Neutrophil (primary cell): Measurements from ENCODE around the gene AMDHD1.

Source experiments
- H3K27ac ChIP-seq: fragments of 200-600 bp; sonication (generic); 2 replicates; pipeline ENCODE4 v1.5.1; 2016; ENCODE audit warnings: mild to moderate bottlenecking, moderate library complexity
- H3K27me3 ChIP-seq: fragments of 200-600 bp; sonication (generic); 2 replicates; pipeline ENCODE4 v1.6.0; 2016; ENCODE audit warnings: mild to moderate bottlenecking
- H3K36me3 ChIP-seq: fragments of 200-600 bp; sonication (generic); 2 replicates; pipeline ENCODE4 v1.5.1; 2017
- H3K4me1 ChIP-seq, 2 experiments: fragments of 200-600 bp in 1 of 2; sonication (generic) in 1 of 2; 1 replicate in 1 of 2; 2 replicates in 1 of 2; pipeline versions ENCODE4 v1.5.1 to v1.6.1; 2013 to 2016; ENCODE audit warnings: low read depth in 1 of 2, low read length in 1 of 2, mild to moderate bottlenecking in 1 of 2, moderate library complexity in 1 of 2; ENCODE audit not compliant: control insufficient read depth in 1 of 2, insufficient read depth in 1 of 2
- H3K4me3 ChIP-seq, 2 experiments: fragments of 200-600 bp in 1 of 2; sonication (generic) in 1 of 2; 1 replicate in 1 of 2; 2 replicates in 1 of 2; pipeline ENCODE4 v1.5.1; 2013 to 2016; ENCODE audit warnings: low read depth in 1 of 2, low read length in 1 of 2, mild to moderate bottlenecking in 1 of 2, moderate library complexity in 1 of 2
- H3K9me3 ChIP-seq: fragments of 200-600 bp; sonication (generic); 2 replicates; pipeline ENCODE4 v1.5.1; 2016
- CTCF ChIP-seq: fragments of 200-600 bp; sonication (generic); IDR thresholded peaks from 2 replicates; pipeline ENCODE4 v1.5.1; 2016; ENCODE audit warnings: antibody characterized with exemption

The AMDHD1 gene

GRCh38 chr12:95980437-95980836, 37.3 kb downstream of the AMDHD1 start:
- no peak overlapping the region for H3K4me3 ChIP-seq
- no peak for TF ChIP-seq CTCF
- H3K27ac ChIP-seq: no peak overlapping the region
- H3K36me3 ChIP-seq: peaks cover 100% of the 10 kb centered on the region
- H3K4me1 ChIP-seq: no peaks in the 10 kb centered on the region
- H3K27me3 ChIP-seq: no peaks in the 10 kb centered on the region
- H3K9me3 ChIP-seq: no peaks in the 10 kb centered on the region

DNA sequence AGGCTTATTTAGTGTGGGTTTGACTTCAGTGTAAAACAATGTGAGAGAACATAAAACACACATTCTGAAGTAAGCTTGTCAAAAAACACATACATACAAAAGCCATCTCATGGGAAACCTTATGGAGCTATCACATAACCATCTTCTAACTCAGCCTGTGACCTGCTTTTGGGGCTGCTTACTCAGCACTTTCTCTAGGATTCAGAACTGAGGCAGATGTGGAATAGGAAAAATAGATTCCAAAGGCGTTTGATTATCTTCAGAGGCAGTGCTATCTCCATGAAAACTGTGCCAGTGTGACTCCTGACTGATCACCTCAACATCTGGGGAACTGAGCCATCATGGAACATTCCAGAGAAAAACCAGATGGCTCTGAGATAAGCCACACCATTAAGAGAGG, 39.5 kb downstream of the AMDHD1 start:
- no peak overlapping the region for H3K27ac ChIP-seq
- no peaks in the 10 kb centered on the region for H3K9me3 ChIP-seq
- no peak for TF ChIP-seq CTCF
- H3K27me3 ChIP-seq: no peaks in the 10 kb centered on the region
- H3K4me3 ChIP-seq: no peak overlapping the region
- no peaks in the 10 kb centered on the region for H3K4me1 ChIP-seq
- peaks cover 99% of the 10 kb centered on the region for H3K36me3 ChIP-seq

DNA sequence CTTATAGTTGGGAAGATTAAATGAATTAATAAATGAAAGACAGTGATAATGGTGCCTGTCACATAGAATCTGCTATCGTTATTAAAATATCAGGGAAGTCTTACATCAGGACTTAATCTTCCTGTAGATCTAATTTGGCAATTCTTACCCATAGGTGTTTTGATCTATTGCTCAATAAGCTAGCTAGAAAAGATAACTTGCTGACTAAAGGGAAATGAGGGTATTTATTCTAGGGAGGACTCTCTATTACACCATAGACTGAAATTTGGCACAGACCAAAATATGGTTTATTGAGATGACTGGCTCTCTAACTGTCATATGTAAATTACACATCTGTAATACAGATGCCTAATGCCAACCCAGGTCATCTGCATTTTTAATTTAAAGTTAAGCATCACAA, 41.6 kb downstream of the AMDHD1 start:
- Histone ChIP-seq H3K27ac (no peak overlapping the region), H3K4me1 (no peaks in the 10 kb centered on the region), H3K27me3 (no peaks in the 10 kb centered on the region), H3K36me3 (peaks cover 99% of the 10 kb centered on the region), H3K9me3 (no peaks in the 10 kb centered on the region), H3K4me3 (no peak overlapping the region)
- TF ChIP-seq CTCF: no peak

DNA sequence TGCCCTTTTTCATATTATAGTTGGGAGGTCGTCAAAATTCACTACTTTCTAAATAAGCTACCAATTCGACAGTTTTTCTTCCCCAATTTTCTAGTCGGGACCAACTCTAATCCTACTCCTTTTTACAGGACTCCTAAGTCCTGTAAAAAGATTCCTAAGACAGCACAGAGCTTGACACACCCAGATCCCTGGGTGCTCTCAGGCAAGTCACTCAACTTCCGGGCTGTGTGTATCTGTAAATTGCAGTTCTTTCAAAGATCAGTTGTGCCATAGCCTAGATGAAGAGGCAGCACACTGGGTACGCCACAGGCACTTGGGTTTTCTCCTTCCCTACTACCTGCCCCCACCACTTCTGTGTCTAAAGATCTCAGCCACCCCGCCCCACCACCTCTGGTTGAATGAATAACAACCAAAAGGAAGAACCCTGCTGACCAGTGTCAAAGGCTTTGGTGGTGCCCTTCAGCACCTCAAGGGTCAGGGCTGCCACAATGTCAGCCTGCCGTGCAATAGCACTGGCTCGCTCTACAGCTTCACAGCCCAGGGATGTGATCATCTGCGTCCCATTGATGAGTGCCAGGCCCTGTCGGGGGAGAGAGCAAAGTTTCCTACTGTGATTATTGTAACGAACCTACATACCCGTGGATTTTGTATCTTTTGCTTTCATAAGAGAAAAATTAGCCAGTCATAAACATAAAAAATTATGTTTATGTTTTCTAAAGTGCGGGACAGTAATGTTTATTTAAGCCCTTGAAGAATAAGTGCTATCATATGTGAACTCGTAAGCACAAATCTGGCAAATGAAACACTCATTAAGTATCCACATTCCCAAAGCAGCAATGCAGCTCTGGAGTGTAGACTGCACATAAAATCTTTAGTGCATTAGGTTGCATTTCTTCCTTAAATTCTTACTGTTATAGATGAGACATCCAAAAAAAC, 43.8 kb downstream of the AMDHD1 start:
- Histone ChIP-seq H3K27me3 (no peaks in the 10 kb centered on the region), H3K9me3 (no peaks in the 10 kb centered on the region), H3K4me1 (no peaks in the 10 kb centered on the region), H3K27ac (no peak overlapping the region), H3K4me3 (no peak overlapping the region), H3K36me3 (peaks cover 97% of the 10 kb centered on the region)
- TF ChIP-seq CTCF: no peak

DNA sequence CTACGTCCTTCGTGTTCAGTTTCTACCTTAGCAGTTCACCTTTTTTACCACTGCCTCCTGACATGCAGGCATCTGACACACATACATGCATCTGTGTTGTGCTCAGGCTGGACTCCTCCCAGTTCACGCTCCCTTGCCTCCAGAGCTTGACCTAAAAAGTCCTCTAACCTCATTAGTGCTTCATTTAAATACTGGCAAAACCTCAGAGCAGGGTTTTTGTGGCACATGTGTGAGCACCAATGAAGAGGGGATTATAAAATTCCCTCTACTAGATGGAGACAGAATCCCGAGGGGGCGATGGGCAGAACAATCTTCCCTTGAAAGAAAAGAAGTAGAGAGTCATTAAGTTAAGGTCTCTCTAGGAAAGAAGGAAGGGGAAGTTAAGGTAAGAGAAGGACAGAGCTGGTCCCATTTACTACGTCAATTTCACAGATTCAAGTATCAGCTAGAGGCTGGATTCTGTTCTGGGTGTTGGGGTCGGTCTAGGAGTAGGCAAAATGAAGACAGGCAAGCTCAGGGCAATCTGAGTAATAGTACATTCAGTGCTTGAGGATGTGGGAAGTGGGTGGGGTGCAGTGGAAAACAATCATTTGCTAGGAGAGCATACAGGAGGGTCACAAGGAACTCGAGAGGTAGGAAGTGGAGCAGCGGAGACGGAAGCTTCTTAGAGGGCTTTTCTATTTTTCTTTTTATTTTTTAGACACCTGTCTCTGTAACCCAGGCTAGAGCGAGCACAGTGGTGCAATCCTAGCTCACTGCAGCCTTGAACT, 45.6 kb downstream of the AMDHD1 start:
- no peak overlapping the region for H3K4me3 ChIP-seq
- no peaks in the 10 kb centered on the region for H3K9me3 ChIP-seq
- H3K36me3 ChIP-seq: peaks cover 97% of the 10 kb centered on the region
- H3K4me1 ChIP-seq: no peaks in the 10 kb centered on the region
- no peak overlapping the region for H3K27ac ChIP-seq
- H3K27me3 ChIP-seq: no peaks in the 10 kb centered on the region
- TF ChIP-seq CTCF: no peak
